Stimulated activated CD8-positive, alpha-beta memory T cell treated with anti-CD3 and anti-CD28 coated beads, Interleukin-2, amount 100 ng/mL, for 48 hours (primary cell): ENCODE results near the gene CYP1A1.
"Not testable (repeated sequence)": the region's sequence is repeated elsewhere in the genome, so short reads cannot be mapped to it uniquely, and the experiment has no call there.

Source experiments
- DNase-seq, 2 donors: peaks; one replicate each; pipeline ENCODE4 v3.0.0-alpha.2; 2020; ENCODE audit warnings: low read depth in 2 of 2

CYP1A1 gene

DNA sequence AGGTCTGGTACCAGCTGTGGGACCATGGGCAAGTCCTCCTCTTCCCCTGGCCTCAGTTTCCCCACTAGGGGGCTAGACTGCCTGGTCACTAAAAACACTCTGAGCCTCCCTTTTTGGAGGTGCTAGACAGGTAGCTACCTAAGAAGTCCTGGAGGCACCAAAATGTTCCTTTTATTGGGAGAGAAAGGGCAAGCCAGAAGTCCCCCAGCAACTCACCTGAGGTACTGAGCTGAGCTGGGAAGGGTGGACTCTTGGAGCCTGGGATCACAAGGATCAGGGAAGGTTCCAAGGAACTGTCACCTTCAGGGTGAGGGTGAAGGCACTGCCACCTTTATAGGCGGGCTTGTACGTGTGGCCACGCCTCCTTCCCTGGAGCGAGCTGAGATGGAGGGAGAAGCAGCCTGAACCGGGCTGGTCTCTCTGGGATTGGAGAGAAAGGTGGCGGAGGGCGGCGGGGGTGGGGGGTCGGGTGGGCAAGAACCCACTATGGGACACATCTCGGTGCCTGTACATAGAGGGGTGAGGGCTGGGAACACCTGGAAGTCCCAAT is at the start of gene CYP1A1:
TSS of gene CYP1A1 (minus strand) at position 304 of the 550 bp plus-strand sequence. CDS start 2,431 bp downstream, outside the sequence.
- DNase-seq, result peak in 1 of 2 donors; percentile 10

DNA sequence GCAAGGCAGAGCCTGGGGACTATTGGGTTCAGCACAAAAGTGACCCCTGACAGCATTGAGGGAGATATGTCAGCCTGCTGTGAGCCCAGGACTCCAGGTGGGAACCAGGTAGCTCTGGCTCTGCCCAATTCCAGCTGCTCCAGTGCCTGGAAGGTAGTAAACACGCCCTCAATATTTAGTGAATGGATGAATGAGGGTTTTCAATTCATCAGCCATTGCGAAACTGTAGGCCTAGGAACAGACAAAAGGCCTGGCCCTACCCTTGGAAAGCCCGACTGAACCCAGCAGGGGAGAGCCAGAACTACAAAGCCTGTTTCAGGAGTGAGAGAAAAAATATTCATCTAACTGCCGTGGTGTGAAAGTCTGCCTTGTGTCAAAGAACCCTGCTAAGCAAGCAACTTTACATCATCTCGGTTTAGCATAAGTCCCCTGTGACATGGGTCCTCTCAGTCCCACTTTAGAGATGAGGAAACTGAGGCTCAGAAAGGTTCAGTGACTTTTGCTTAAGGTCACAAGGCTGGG is 48.5 kb upstream of the CYP1A1 start:
- DNase-seq, result no peak

DNA sequence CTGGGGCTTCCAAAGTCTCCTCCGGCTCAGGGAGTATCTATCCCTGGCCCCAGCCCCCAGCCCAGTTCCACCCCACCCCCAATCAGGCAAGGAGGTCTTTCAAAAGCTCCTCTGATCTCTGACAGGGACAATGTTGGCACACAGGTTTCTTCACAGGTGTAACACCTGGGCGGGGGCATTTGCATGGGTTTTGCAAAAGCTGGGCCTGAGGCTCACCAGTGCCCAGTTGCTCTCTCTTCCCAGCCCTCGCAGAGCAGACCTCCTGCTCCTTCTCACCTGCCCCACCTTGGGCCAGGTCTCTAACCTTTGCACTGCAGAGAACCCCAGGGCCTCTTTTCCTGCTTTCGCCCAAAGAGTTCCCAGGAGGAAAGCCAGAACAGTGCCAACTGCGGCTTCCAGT is 48.0 kb upstream of the CYP1A1 start:
- no peak for DNase-seq

- no peak for DNase-seq
Measured at GRCh38 chr15:74770211-74770903, 45.0 kb upstream of the CYP1A1 start.

DNA sequence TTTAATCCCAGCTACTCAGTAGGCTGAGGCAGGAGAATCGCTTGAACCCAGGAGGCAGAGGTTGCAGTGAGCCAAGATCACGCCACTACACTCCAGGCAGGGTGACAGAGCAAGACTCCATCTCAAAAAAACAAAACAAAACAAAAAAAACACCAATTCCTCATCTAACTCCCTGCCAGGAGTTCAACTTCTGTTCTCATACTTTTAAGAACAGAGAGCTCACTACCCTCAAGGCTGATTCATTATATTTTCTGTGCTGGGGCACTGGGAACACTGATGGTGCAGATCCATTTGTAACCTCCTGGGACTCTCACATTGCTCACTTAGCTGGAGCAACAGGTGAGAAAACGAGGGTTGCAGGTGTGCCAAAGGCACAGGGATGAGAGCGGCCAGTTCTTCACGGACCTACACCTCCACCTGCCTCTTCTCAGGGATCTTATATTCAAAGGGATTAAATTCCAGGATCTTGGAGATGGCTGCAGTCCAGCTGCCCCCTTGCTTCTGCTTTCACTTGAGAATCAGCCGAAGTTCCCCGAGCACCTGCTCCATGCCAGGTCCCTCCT is 44.2 kb upstream of the CYP1A1 start:
- DNase-seq, result no peak

GRCh38 chr15:74768771-74769342 is 43.5 kb upstream of the CYP1A1 start:
- DNase-seq, result peak in 1 of 2 donors; percentile 37

DNA sequence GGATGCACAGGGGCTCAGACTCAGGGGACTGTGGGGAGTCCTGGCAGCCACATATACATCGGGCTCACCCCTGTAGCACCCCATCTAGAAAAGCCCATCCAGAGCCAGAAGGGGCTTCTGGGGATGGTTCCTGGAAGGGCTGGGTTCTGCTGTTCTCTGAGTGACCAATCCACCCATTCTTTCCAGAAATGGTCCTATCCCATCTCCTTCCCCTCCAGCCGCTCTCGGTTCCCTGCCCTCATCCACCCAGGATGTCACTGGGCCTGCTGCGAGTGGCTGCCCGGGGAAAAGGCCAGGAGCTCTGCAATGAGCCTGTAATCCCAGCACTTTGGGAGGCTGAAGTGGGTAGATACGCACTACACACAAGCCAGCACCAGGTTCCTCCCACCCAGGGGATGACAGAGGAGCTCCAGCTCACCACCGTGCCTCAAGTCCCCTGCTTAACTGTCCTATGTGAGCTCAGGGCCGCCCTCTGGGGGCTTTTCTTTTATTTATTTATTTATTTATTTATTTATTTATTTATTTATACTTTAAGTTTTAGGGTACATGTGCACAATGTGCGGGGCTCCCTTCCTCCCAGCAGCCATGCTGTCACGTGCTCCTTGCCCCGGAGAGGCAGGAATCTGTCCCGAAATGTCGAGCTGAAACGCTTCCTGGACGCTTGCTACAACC is 42.9 kb upstream of the CYP1A1 start:
- no peak for DNase-seq

- no peak for DNase-seq
Measured at GRCh38 chr15:74767167-74768098, 42.1 kb upstream of the CYP1A1 start.

DNA sequence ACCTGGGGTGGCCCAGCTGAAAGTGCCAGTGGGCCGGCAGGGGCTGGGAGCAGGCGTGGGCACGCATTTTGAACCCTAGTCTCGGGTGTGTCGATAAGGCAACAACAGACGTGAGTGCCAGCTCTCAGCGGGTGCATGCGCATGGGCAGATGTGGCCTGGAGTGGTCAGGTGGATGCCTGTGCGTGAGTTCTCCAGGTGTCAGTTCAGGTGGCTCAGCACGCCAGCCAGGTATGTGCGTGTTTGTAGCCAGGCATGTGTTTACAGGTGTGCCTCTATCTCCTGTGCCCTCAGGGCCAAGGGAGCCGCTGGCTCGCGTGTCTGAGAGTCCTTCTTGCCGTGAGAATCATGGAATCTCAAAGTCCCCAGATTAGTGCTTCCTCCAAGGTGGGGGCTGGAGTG is 38.1 kb upstream of the CYP1A1 start:
- DNase-seq, result no peak

- no peak for DNase-seq
Measured at GRCh38 chr15:74762791-74763150, 37.4 kb upstream of the CYP1A1 start.

- DNase-seq, result no peak
Measured at GRCh38 chr15:74758736-74759135, 33.4 kb upstream of the CYP1A1 start.

GRCh38 chr15:74754593-74755215 is 29.4 kb upstream of the CYP1A1 start:
- DNase-seq, result no peak

- DNase-seq, result no peak
Measured at GRCh38 chr15:74752531-74752930, 27.2 kb upstream of the CYP1A1 start.

DNA sequence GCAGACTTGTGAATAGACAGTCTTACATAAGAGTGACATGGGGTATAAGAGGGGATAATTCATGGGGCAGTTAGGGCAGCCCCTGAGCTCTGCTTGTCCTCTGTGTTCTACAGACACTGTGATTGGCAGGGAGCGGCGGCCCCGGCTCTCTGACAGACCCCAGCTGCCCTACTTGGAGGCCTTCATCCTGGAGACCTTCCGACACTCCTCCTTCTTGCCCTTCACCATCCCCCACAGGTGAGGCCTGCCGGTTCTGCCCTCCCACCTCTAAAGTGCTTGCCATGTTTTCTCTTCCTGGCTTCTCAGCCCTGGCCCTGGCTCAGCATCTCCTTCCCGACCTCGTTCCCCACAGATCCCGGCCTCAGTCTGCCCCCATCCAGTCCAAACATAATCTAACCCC is 26.7 kb upstream of the CYP1A1 start:
- DNase-seq, result no peak

- no peak for DNase-seq
Measured at GRCh38 chr15:74750751-74751150, 25.4 kb upstream of the CYP1A1 start.

GRCh38 chr15:74749832-74750231 is 24.5 kb upstream of the CYP1A1 start:
- DNase-seq, result no peak

DNA sequence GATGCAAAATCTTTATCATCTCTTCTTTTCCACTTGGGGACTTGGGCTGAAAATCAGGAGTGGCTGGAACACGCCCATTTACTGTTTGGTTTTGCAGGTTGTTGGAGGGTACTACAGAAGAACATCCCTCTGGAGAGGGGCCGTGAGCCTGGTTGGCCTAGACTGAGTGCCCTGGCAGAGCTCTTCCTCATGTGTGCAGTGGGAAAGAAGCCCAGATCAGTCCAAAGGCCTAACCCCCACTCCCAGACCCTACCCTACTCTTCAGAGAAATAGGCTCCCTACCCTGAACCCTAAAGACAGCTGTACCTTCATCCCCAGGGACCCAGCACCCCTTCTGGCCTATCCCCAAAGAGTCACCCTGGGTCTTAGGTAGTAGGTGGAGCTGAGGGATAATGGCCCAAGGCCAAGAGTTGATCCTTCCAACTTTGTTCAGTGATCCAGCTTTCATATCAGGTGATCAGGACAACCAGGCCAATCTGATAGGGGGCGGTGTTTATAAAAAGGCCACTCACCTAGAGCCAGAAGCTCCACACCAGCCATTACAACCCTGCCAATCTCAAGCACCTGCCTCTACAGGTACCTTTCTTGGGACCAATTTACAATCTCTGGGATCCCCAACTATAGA is 23.1 kb upstream of the CYP1A1 start, which contains the start of gene CYP1A2:
TSS of gene CYP1A2 (plus strand) at position 524 of the 625 bp plus-strand sequence. CDS start 894 bp downstream, outside the sequence.
- DNase-seq, result no peak

- no peak for DNase-seq
Measured at GRCh38 chr15:74746389-74746788, 21.1 kb upstream of the CYP1A1 start.

- no peak for DNase-seq
Measured at GRCh38 chr15:74742422-74742821, 17.1 kb upstream of the CYP1A1 start.

DNA sequence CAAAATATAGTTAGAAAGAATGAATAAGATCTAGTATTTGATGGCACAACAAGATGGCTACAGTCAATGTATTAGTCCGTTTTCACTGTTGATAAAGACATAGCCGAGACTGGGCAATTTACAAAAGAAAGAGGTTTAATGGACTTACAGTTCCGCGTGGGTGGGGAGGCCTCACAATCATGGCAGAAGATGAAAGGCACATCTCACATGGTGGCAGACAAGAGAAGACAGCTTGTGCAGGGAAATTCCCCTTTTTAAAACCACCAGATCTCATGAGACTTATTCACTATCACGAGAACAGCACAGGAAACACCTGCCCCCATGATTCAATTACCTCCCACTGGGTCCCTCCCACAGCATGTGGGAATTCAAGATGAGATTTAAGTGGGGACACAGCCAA is 12.9 kb upstream of the CYP1A1 start:
- DNase-seq, result not testable (repeated sequence)
